GM12874 (cell line): ENCODE data around the gene PTDSS2.

ENCODE experiments used
- TF ChIP-seq, protein P1 (sequence below): IDR thresholded peaks from 2 replicates; pipeline ENCODE4 v1.5.1; 2011; ENCODE audit warnings: low read depth, mild to moderate bottlenecking, control low read depth, low read length, moderate library complexity; ENCODE audit not compliant: insufficient read depth

Gene PTDSS2

DNA sequence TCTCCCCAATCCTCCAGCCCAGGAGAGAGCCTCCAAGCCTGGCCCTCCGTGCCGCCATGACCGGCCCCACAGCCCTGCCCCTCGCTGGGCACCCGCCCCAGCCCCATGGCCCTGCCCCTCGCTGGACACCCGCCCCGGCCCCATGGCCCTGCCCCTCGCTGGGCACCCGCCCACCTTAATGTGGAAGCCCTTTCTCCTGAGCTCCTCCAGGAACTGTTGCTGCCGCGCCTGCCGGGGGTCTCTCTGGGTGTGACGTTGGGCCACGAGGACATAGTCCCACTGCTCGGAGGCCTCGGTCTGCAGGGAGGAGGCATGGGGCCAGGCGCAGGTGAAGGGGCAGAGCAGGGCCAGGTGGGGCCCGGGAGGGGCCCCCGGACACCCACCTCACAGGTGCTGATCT, 16.4 kb upstream of the PTDSS2 start:
- TF ChIP-seq, protein P1, sequence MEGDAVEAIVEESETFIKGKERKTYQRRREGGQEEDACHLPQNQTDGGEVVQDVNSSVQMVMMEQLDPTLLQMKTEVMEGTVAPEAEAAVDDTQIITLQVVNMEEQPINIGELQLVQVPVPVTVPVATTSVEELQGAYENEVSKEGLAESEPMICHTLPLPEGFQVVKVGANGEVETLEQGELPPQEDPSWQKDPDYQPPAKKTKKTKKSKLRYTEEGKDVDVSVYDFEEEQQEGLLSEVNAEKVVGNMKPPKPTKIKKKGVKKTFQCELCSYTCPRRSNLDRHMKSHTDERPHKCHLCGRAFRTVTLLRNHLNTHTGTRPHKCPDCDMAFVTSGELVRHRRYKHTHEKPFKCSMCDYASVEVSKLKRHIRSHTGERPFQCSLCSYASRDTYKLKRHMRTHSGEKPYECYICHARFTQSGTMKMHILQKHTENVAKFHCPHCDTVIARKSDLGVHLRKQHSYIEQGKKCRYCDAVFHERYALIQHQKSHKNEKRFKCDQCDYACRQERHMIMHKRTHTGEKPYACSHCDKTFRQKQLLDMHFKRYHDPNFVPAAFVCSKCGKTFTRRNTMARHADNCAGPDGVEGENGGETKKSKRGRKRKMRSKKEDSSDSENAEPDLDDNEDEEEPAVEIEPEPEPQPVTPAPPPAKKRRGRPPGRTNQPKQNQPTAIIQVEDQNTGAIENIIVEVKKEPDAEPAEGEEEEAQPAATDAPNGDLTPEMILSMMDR, result no peak

GRCh38 chr11:434496-434895, 15.6 kb upstream of the PTDSS2 start:
- TF ChIP-seq, protein P1, result no peak

DNA sequence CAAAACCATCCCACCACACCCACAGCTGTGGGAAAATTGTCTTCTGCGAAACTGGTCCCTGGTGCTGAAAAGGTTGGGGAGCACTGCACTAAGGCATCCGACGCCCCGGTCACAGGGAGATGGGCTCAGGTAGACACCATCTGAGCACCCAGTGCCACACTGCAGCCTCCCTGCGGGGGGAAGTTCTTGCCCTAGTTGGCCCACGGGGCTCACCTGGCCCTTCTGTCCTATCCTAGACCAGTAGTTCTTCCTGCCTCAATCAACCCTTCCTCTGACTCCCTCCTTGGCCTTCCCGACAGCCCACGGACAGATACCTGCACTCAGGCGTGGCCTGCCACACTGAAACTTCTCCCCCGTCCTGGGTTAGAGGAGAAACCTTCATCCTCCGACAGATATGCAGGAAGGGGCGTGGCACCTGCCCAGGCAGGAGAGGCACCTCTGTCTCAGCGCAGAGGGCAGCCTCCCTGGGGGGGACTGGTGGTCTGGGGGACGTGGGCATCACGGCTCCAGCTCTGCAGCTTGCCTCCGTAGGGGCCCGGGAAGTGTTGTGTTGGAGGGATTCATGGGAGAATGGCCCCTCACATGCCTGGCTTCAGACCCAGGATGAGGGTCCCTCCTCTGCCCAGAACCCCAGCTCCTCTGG, 12.7 kb upstream of the PTDSS2 start:
- TF ChIP-seq, protein P1, result no peak

DNA sequence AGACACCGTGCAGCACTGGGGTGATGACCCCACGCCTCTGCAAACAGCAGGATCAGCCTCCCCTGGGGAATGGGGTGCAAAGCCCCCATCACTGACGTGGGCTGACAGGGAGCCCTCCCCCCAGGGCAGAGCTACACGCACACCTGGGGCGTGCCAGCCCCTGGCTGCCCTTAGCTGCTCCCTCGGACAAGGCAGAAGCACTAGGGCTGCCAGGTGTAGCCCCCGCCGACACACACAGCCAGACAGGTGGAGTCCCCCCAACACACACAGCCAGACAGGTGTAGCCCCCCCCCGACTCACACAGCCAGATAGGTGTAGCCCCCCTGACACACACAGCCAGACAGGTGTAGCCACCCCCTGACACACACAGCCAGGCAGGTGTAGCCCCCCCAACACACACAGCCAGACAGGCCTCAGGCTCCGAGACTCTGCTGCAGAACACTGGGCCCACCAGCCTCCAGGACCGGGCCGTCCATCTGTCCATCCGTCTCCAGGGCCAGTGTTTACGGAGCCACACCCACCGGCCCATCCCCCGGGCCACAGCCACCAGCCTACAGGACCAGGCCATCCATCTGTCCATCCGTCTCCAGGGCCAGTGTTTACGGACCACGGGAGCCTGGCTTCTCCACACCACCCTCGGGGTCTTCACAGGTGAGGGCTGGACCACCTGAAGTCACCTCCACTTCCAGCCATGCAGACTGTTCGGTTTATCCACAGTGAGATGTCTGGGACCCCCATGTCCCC, 11.8 kb upstream of the PTDSS2 start:
- TF ChIP-seq, protein P1, result no peak

DNA sequence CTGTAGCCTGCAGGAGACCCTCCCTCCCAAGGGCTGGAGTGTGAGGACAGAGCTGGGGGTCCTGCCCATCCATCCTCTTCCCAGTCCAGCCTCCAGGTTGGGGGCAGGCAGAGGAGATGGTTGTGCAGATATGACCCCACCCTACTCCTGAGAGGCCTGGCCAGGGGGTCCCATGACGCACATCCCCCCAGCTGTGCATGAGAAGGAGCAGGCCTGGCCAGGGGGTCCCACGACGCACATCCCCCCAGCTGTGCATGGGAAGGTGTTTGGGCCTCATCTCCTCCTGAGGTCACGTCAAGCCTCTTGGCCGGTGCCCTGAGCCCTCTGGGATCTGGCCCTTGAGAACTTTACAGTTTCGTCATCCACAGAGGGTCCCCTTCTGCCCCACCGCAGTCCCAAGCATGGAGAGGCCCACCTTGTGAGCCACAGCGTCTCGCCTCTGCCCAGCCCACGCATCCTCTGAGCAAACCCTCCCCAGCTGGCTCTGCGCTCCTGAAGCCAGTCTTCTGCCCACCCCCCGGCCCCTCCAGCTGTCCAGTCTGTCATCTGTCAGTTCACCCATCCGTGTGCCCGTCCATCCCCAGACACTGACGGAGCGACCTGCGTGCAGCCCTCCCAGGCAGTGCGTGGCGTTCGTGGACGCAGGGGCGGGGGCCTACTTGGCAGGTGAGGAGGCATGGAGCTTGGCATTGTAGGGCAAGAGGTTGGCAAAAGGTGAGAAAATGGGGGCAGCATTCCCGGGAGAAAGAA, 10.6 kb upstream of the PTDSS2 start:
- TF ChIP-seq, protein P1, result no peak

- TF ChIP-seq, protein P1, result peak; percentile 30; the same call in 1 of the 2 replicates
These were observed 9.7 kb upstream of the PTDSS2 start for GRCh38 chr11:440065-441042.
